Calu3 (cell line): ENCODE data around the gene AKT3. TPM values are rescaled to one million over a fixed set of nuclear protein-coding genes. Genes with fewer than 3 reads are reported as not detected.

Experiments used
- BruUV-seq: library from RNA; stranded (reverse); fragments of 400-500 nt; replicated peaks from 2 replicates; lab custom pipeline; 2021; lab: Mats Ljungman, UMichigan
- CTCF ChIA-PET: fragments of 300-600 bp; sonication (Branson Sonifier 250); formaldehyde crosslinking; loops from one replicate; lab custom pipeline; 2022; ENCODE audit warnings: antibody characterized with exemption; lab: Charles Lee
- DNase-seq: peaks from one replicate; pipeline ENCODE4 v3.0.0; 2022
- H3K27ac Mint-ChIP-seq: one replicate; pipeline ENCODE4 v1.8.0; 2022; ENCODE audit warnings: mixed read lengths; ENCODE audit not compliant: unreplicated experiment
- H3K27me3 Mint-ChIP-seq: one replicate; pipeline ENCODE4 v1.8.0; 2022; ENCODE audit warnings: mixed read lengths; ENCODE audit not compliant: unreplicated experiment
- H3K36me3 Mint-ChIP-seq: one replicate; pipeline ENCODE4 v1.8.0; 2022; ENCODE audit warnings: mild to moderate bottlenecking, moderate library complexity, mixed read lengths; ENCODE audit not compliant: insufficient read depth, unreplicated experiment
- H3K4me1 Mint-ChIP-seq: one replicate; pipeline ENCODE4 v1.8.0; 2022; ENCODE audit warnings: mild to moderate bottlenecking, low read depth, mixed read lengths; ENCODE audit not compliant: unreplicated experiment
- H3K4me3 Mint-ChIP-seq: one replicate; pipeline ENCODE4 v1.8.0; 2022; ENCODE audit warnings: mild to moderate bottlenecking, low read depth, moderate library complexity, mixed read lengths; ENCODE audit not compliant: unreplicated experiment
- H3K9me3 Mint-ChIP-seq: one replicate; pipeline ENCODE4 v1.8.0; 2022; ENCODE audit warnings: low read depth, mixed read lengths; ENCODE audit not compliant: unreplicated experiment
- intact Hi-C: fragments of 100-400 bp; cut with micrococcal nuclease; formaldehyde crosslinking; loops from one replicate; pipeline ENCODE4 v1.10.0; 2022; ENCODE audit not compliant: unreplicated experiment
- total RNA-seq: library from RNA; stranded (reverse); gene quantifications from 2 replicates; pipeline ENCODE4 v1.2.3, GENCODE V29; 2022
- TF ChIP-seq, protein P1 (sequence below): fragments of 200-600 bp; IDR thresholded peaks from one replicate; pipeline ENCODE4 v1.8.0; 2022; ENCODE audit warnings: antibody characterized with exemption; ENCODE audit not compliant: unreplicated experiment

The AKT3 gene
- total RNA-seq, 1 experiment from 2014 or later: 81.2 TPM

DNA sequence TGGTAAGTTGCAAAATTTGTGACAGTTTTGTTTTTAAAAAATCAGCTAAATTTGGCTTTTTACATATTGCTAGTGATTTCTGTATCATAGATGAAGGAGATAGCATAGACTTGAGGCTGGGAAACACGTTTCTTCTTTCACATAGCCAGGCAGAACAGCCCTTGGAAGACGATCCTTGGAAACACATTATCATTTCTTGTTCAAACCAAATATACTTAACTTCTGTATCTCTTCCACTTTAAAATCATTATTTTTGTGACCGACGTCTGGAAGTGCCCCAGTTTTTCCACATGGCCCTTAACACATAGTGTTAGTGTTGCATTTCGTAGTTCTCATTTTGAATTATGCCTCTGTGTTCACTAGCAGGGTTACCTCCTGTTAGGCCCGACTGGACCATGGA is 400.7 kb downstream of the AKT3 start:
- Mint-ChIP-seq H3K36me3 (no peaks in the 10 kb centered on the region), H3K27me3 (no peaks in the 10 kb centered on the region), H3K9me3 (no peaks in the 10 kb centered on the region), H3K4me1 (no peaks in the 10 kb centered on the region), H3K4me3 (no peak overlapping the region), H3K27ac (no peak overlapping the region)
- CTCF ChIA-PET: no interaction called here
- DNase-seq: no peak
- intact Hi-C loops: no loop called here
- no TSS peak for BruUV-seq
- TF ChIP-seq, protein P1, sequence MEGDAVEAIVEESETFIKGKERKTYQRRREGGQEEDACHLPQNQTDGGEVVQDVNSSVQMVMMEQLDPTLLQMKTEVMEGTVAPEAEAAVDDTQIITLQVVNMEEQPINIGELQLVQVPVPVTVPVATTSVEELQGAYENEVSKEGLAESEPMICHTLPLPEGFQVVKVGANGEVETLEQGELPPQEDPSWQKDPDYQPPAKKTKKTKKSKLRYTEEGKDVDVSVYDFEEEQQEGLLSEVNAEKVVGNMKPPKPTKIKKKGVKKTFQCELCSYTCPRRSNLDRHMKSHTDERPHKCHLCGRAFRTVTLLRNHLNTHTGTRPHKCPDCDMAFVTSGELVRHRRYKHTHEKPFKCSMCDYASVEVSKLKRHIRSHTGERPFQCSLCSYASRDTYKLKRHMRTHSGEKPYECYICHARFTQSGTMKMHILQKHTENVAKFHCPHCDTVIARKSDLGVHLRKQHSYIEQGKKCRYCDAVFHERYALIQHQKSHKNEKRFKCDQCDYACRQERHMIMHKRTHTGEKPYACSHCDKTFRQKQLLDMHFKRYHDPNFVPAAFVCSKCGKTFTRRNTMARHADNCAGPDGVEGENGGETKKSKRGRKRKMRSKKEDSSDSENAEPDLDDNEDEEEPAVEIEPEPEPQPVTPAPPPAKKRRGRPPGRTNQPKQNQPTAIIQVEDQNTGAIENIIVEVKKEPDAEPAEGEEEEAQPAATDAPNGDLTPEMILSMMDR: no peak

DNA sequence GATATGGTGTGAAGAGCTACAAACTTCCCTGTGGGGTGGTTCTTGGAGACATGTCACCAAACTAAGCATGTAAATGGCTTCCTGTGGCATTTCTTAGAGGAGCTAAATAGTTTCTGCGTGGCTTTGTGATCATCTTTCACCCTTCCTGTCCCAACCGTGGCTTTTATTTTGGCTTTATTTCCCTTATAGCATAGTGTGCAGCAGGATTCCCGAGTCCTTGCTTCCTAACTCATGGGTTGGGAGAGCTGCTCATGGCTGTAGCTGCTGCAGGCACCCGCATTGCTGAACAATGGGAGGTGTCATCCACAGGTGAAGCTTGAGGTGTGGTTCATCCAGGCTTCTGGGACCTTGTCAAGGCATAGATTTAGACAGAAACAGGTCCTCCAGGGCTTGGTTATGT is 402.2 kb downstream of the AKT3 start:
- no peaks in the 10 kb centered on the region for H3K4me1 Mint-ChIP-seq
- H3K27ac Mint-ChIP-seq: no peak overlapping the region
- CTCF ChIA-PET: no interaction called here

DNA sequence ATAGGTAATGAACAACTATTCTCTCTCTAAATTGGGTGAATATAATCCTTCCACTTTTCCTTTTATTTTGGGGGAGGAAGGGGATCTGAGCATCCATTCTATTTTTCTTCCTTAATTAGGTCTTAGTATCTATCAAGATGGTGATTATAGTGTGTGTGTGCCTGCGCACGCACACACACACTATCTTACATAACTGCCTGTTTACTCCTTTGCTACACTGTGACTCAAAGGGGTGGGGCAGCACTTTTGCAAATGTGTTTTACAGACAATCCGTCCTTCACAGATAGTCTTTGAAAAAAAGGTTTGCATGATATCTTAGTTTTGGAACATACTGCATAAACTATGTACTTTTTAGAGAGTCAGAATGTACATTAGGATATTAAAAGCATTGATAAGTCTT is 402.7 kb downstream of the AKT3 start:
- no peak for DNase-seq
- H3K4me3 Mint-ChIP-seq: no peak overlapping the region
- TF ChIP-seq, protein P1: no peak
- CTCF ChIA-PET: no interaction called here
- intact Hi-C loops: no loop called here
- H3K27me3 Mint-ChIP-seq: no peaks in the 10 kb centered on the region
- H3K36me3 Mint-ChIP-seq: no peaks in the 10 kb centered on the region
- no peaks in the 10 kb centered on the region for H3K4me1 Mint-ChIP-seq
- no peaks in the 10 kb centered on the region for H3K9me3 Mint-ChIP-seq
- no peak overlapping the region for H3K27ac Mint-ChIP-seq
- BruUV-seq: no TSS peak

More for the DNA sequence above, 402.2 kb downstream of the AKT3 start:
- BruUV-seq: no TSS peak
- TF ChIP-seq, protein P1: no peak
- Mint-ChIP-seq H3K9me3 (no peaks in the 10 kb centered on the region), H3K4me3 (no peak overlapping the region), H3K27me3 (no peaks in the 10 kb centered on the region), H3K36me3 (no peaks in the 10 kb centered on the region)
- intact Hi-C loops: no loop called here
- DNase-seq: no peak

DNA sequence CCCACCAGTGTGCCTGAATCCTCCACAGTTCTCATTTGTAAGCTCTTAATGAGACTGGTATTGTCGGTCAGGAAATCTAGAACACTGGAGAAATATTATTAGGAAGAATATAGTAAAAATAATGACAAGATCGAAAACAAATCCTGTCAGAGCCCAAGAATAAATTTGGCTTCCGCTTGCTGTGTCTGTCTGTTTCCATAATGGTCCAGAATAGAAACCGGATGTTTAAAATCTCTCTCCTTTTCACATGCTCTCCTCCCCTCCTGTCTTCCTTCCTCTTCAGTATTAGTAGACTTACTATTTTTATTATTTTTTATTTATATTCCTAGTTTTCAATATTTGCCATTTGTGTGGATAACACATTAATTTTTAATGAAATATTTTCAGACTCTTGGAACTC is 406.5 kb downstream of the AKT3 start:
- DNase-seq: no peak
- intact Hi-C loops: no loop called here
- CTCF ChIA-PET: no interaction called here
- Mint-ChIP-seq H3K27ac (no peak overlapping the region), H3K4me1 (no peaks in the 10 kb centered on the region), H3K9me3 (no peaks in the 10 kb centered on the region), H3K4me3 (no peak overlapping the region), H3K27me3 (no peaks in the 10 kb centered on the region), H3K36me3 (no peaks in the 10 kb centered on the region)
- TF ChIP-seq, protein P1: no peak
- no TSS peak for BruUV-seq
